IMR-90 (cell line): ENCODE data around the gene SMCO4. TPM values are rescaled to one million over a fixed set of nuclear protein-coding genes. Genes with fewer than 3 reads are reported as not detected.

Experiments
- ATAC-seq: fragments of 200-7000 bp; cut with Tn5 transposase; 2 replicates; pipeline ENCODE4 v1.9.1; 2020; ENCODE audit warnings: low read depth, mild to moderate bottlenecking, moderate library complexity
- BruUV-seq: library from RNA; stranded (reverse); fragments of 400-500 nt; replicated peaks from 2 replicates; lab custom pipeline; 2021; lab: Mats Ljungman, UMichigan
- CTCF ChIA-PET: fragments of 300-600 bp; formaldehyde crosslinking; extraction: SDS; loops from one replicate; lab custom pipeline; 2021; ENCODE audit warnings: antibody characterized with exemption; lab: Yijun Ruan, JAX
- POLR2A ChIA-PET: fragments of 300-600 bp; sonication (Branson Sonifier 250); formaldehyde crosslinking; loops from one replicate; lab custom pipeline; 2022; ENCODE audit warnings: antibody characterized with exemption; ENCODE audit not compliant: unreplicated experiment; lab: Charles Lee
- DNase-seq: peaks from one replicate; pipeline ENCODE4 v3.0.0; 2013
- H2AFZ ChIP-seq: replicated peaks from 2 replicates; pipeline ENCODE3; 2013; ENCODE audit warnings: low read length, mild to moderate bottlenecking; ENCODE audit not compliant: poor library complexity
- H2AK5ac ChIP-seq: 2 replicates; pipeline ENCODE4 v1.6.1; 2013; ENCODE audit warnings: low read depth, low read length, inconsistent platforms
- H2AK9ac ChIP-seq: replicated peaks from 2 replicates; pipeline ENCODE3; 2013; ENCODE audit warnings: mild to moderate bottlenecking, low read depth, low read length, moderate library complexity; ENCODE audit not compliant: poor library complexity
- H2BK120ac ChIP-seq: 2 replicates; pipeline ENCODE4 v1.6.1; 2013; ENCODE audit warnings: low read depth, low read length, inconsistent platforms
- H2BK15ac ChIP-seq: 3 replicates; pipeline ENCODE4 v1.6.1; 2013; ENCODE audit warnings: low read depth, low read length, inconsistent platforms
- H2BK20ac ChIP-seq: 2 replicates; pipeline ENCODE4 v1.6.1; 2013; ENCODE audit warnings: low read depth, mild to moderate bottlenecking, inconsistent platforms, low read length, moderate library complexity
- H2BK5ac ChIP-seq: 2 replicates; pipeline ENCODE4 v1.6.1; 2013; ENCODE audit warnings: mild to moderate bottlenecking, low read depth, low read length, inconsistent platforms; ENCODE audit not compliant: poor library complexity, severe bottlenecking
- H3K14ac ChIP-seq: replicated peaks from 2 replicates; pipeline ENCODE4 v1.6.1; 2013; ENCODE audit warnings: low read depth, low read length, inconsistent platforms
- H3K18ac ChIP-seq: 2 replicates; pipeline ENCODE4 v1.6.1; 2013; ENCODE audit warnings: low read depth, low read length, control low read depth
- H3K23ac ChIP-seq: 2 replicates; pipeline ENCODE4 v1.6.1; 2013; ENCODE audit warnings: low read depth, low read length, inconsistent platforms
- H3K27ac ChIP-seq: 2 replicates; pipeline ENCODE4 v1.5.1; 2013; ENCODE audit warnings: mild to moderate bottlenecking, control low read depth, low read length; ENCODE audit not compliant: insufficient read depth
- H3K27me3 ChIP-seq: 2 replicates; pipeline ENCODE4 v1.6.1; 2013; ENCODE audit warnings: low read length; ENCODE audit not compliant: control insufficient read depth, insufficient read depth
- H3K36me3 ChIP-seq: 2 replicates; pipeline ENCODE4 v1.6.1; 2013; ENCODE audit warnings: low read length, mixed read lengths; ENCODE audit not compliant: control insufficient read depth, insufficient read depth
- H3K4ac ChIP-seq: 2 replicates; pipeline ENCODE4 v1.6.1; 2013; ENCODE audit warnings: low read depth, low read length, inconsistent platforms
- H3K4me1 ChIP-seq: 2 replicates; pipeline ENCODE4 v1.6.1; 2013; ENCODE audit warnings: low read length, mixed read lengths; ENCODE audit not compliant: control insufficient read depth, insufficient read depth
- H3K4me2 ChIP-seq: 2 replicates; pipeline ENCODE4 v1.6.1; 2013; ENCODE audit warnings: low read depth, mild to moderate bottlenecking, control low read depth, low read length, moderate library complexity
- H3K4me3 ChIP-seq: 2 replicates; pipeline ENCODE4 v1.5.1; 2013; ENCODE audit warnings: low read depth, mild to moderate bottlenecking, control low read depth, low read length, moderate library complexity; ENCODE audit not compliant: insufficient read depth
- H3K56ac ChIP-seq: 2 replicates; pipeline ENCODE4 v1.6.1; 2013; ENCODE audit warnings: low read length, inconsistent platforms; ENCODE audit not compliant: insufficient read depth; ENCODE audit errors: extremely low read depth
- H3K79me1 ChIP-seq, 2 experiments: 2 replicates each; pipeline ENCODE4 v1.6.1; 2013; ENCODE audit warnings: low read length in 2 of 2, inconsistent platforms in 1 of 2, low read depth in 1 of 2
- H3K9ac ChIP-seq: 2 replicates; pipeline ENCODE4 v1.6.1; 2013; ENCODE audit warnings: low read depth, low read length, control low read depth
- H3K9me1 ChIP-seq: 2 replicates; pipeline ENCODE4 v1.6.1; 2013; ENCODE audit warnings: low read length, inconsistent platforms; ENCODE audit not compliant: insufficient read depth
- H3K9me3 ChIP-seq: 2 replicates; pipeline ENCODE4 v1.6.1; 2013; ENCODE audit warnings: low read length; ENCODE audit not compliant: control insufficient read depth, insufficient read depth
- H4K20me1 ChIP-seq: 2 replicates; pipeline ENCODE4 v1.6.1; 2013; ENCODE audit warnings: low read length, inconsistent platforms; ENCODE audit not compliant: insufficient read depth
- H4K5ac ChIP-seq: 2 replicates; pipeline ENCODE4 v1.6.1; 2013; ENCODE audit warnings: mild to moderate bottlenecking, low read depth, low read length, control low read depth
- H4K8ac ChIP-seq, 2 experiments: 2 replicates each; pipeline ENCODE4 v1.6.1; 2013; ENCODE audit warnings: low read depth in 2 of 2, low read length in 2 of 2, control low read depth in 1 of 2, inconsistent platforms in 1 of 2
- H4K91ac ChIP-seq: 2 replicates; pipeline ENCODE4 v1.6.1; 2013; ENCODE audit warnings: low read depth, low read length, inconsistent platforms; ENCODE audit not compliant: insufficient read depth
- BHLHE40 ChIP-seq: fragments of 150-350 bp; IDR thresholded peaks from 2 replicates; pipeline ENCODE4 v1.6.1; 2016; ENCODE audit warnings: mild to moderate bottlenecking, low read depth, low read length
- CEBPB ChIP-seq: IDR thresholded peaks from 2 replicates; pipeline ENCODE4 v1.6.1; 2012; ENCODE audit warnings: low read depth, low read length, improper control_type of control experiment
- CHD1 ChIP-seq: IDR thresholded peaks from 2 replicates; pipeline ENCODE4 v1.6.1; 2012; ENCODE audit warnings: low read depth, low read length, improper control_type of control experiment
- FOS ChIP-seq: fragments of 150-350 bp; IDR thresholded peaks from 2 replicates; pipeline ENCODE4 v1.6.1; 2016; ENCODE audit warnings: low read depth, low read length
- MXI1 ChIP-seq: IDR thresholded peaks from 2 replicates; pipeline ENCODE4 v1.6.1; 2012; ENCODE audit warnings: low read depth, mild to moderate bottlenecking, low read length, moderate library complexity, borderline replicate concordance
- NFE2L2 ChIP-seq: fragments of 150-350 bp; IDR thresholded peaks from 2 replicates; pipeline ENCODE4 v1.6.1; 2016; ENCODE audit warnings: low read depth, mild to moderate bottlenecking, low read length
- POLR2A ChIP-seq: IDR thresholded peaks from 2 replicates; pipeline ENCODE4 v1.6.1; 2012; ENCODE audit warnings: mild to moderate bottlenecking, low read depth, low read length
- RAD21 ChIP-seq: IDR thresholded peaks from 2 replicates; pipeline ENCODE4 v1.6.1; 2012; ENCODE audit warnings: low read length, improper control_type of control experiment
- RCOR1 ChIP-seq: IDR thresholded peaks from 2 replicates; pipeline ENCODE4 v1.6.1; 2012; ENCODE audit warnings: mild to moderate bottlenecking, low read length, improper control_type of control experiment; ENCODE audit not compliant: insufficient replicate concordance
- WGBS, 2 experiments: methylation state at CpG; one replicate each; pipeline versions ENCODE4 v1.1.5 to v1.1.7; 2013; ENCODE audit warnings: missing lambda C conversion rate in 2 of 2; ENCODE audit not compliant: insufficient read length in 1 of 2; ENCODE audit errors: extremely low coverage in 2 of 2; 5-methylcytosine and 5-hydroxymethylcytosine counted together
- dilution Hi-C: fragments of 300-500 bp; cut with HindIII; formaldehyde crosslinking; loops from one replicate; pipeline ENCODE4 v1.14.3; 2018; ENCODE audit warnings: low sequenced_read_pairs; ENCODE audit not compliant: unreplicated experiment
- in situ Hi-C: fragments of 300-500 bp; cut with MboI; formaldehyde crosslinking; loops from 3 replicates; pipeline ENCODE4 v1.14.3; 2019; ENCODE audit warnings: low sequenced_read_pairs, inconsistent platforms, mixed read lengths
- intact Hi-C: fragments of 100-400 bp; cut with micrococcal nuclease; formaldehyde crosslinking; loops from 2 replicates; pipeline ENCODE4 v1.10.0; 2022
- polyA plus RNA-seq, 3 experiments: library from polyadenylated mRNA; depleted of rRNA; stranded (reverse); fragments of >200 nt; gene quantifications; 2 replicates each; pipeline ENCODE4 v1.2.3, GENCODE V29; 2012; ENCODE audit warnings: low replicate concordance in 1 of 3
- total RNA-seq: library from RNA; depleted of rRNA; stranded (reverse); fragments of >200 nt; gene quantifications from 2 replicates; pipeline ENCODE4 v1.2.3, GENCODE V29; 2012
- TF ChIP-seq, protein P1 (sequence below): conservative IDR thresholded peaks from 2 replicates; pipeline ENCODE4 v1.5.1; 2012; ENCODE audit warnings: mild to moderate bottlenecking, low read depth, low read length, improper control_type of control experiment

Gene SMCO4
- total and polyA plus RNA-seq, 2 of the 4 experiments (the other 2 are of a cell fraction), result 2.2 to 17.7 TPM

DNA sequence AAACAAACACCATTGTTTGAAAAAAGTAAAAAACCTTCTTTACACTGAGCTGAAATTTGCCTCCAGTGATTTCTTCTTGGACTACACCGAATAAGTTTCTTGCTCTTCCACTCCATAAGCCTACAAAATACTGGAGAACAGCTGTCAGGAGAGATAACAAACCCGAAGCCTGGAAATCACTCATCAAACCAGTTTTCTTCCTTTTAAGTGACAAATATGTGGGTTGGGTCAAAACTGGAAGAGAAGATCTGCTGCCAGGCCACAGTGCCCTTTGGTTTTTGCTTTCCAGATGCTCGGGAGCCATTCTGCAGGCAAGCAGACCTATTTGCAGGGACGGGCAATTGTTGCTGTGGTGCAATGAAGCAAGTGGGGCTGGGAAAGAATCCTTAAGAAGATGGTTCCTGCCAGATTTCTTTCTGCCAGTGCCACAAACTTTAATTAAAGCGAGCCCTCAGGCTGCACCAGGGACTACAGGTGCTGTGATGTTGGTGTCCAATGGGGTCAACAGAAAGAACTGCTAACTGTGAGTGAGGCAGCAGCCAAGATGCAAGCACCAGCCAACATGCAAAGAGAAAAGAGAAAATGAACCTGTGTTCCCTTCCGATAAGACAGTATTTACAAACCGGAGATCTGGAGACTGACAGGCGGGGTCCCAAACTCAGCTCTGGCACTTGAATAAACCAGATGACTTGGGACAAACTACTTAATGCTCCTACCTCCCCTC is 44.8 kb upstream of the SMCO4 start:
- dilution Hi-C loops, result no loop called here
- Histone ChIP-seq H3K56ac (no peak overlapping the region), H3K79me1 (no peaks in the 10 kb centered on the region), H2AK5ac (no peak overlapping the region), H3K4me2 (no peak overlapping the region), H3K36me3 (no peaks in the 10 kb centered on the region), H3K23ac (no peak overlapping the region), H3K18ac (no peak overlapping the region), H4K20me1 (no peaks in the 10 kb centered on the region), H2BK5ac (no peak overlapping the region), H3K9me1 (no peaks in the 10 kb centered on the region), H2BK15ac (no peak overlapping the region), H2BK20ac (no peak overlapping the region), H3K9ac (no peak overlapping the region), H4K91ac (no peak overlapping the region), H3K9me3 (no peaks in the 10 kb centered on the region), H4K8ac (no peak overlapping the region), H3K14ac (no peak overlapping the region), H2AFZ (no peak overlapping the region), H3K27ac (no peak overlapping the region), H3K4me1 (no peaks in the 10 kb centered on the region), H3K27me3 (peaks cover 10% of the 10 kb centered on the region), H3K4ac (no peak overlapping the region), H3K4me3 (no peak overlapping the region), H2AK9ac (no peak overlapping the region), H2BK120ac (no peak overlapping the region), H4K5ac (no peak overlapping the region)
- ChIA-PET CTCF (no interaction called here), POLR2A (no interaction called here)
- no peak for TF ChIP-seq CHD1
- no peak for TF ChIP-seq MXI1
- TF ChIP-seq BHLHE40, result no peak
- TF ChIP-seq FOS, result no peak
- no peak for TF ChIP-seq POLR2A
- no peak for TF ChIP-seq RAD21
- TF ChIP-seq CEBPB, result no peak
- TF ChIP-seq RCOR1, result no peak
- TF ChIP-seq, protein P1, sequence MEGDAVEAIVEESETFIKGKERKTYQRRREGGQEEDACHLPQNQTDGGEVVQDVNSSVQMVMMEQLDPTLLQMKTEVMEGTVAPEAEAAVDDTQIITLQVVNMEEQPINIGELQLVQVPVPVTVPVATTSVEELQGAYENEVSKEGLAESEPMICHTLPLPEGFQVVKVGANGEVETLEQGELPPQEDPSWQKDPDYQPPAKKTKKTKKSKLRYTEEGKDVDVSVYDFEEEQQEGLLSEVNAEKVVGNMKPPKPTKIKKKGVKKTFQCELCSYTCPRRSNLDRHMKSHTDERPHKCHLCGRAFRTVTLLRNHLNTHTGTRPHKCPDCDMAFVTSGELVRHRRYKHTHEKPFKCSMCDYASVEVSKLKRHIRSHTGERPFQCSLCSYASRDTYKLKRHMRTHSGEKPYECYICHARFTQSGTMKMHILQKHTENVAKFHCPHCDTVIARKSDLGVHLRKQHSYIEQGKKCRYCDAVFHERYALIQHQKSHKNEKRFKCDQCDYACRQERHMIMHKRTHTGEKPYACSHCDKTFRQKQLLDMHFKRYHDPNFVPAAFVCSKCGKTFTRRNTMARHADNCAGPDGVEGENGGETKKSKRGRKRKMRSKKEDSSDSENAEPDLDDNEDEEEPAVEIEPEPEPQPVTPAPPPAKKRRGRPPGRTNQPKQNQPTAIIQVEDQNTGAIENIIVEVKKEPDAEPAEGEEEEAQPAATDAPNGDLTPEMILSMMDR, result no peak
- TF ChIP-seq NFE2L2, result no peak
- no TSS peak for BruUV-seq
- ATAC-seq (no peak), DNase-seq (no peak)
- in situ Hi-C loops, result no loop called here
- intact Hi-C loops, result no loop called here
- WGBS, 2 experiments, result 37% methylated on average over 2 of the region's 8 CpGs; no CpG with 5 or more reads in 1 of the 2 experiments
